Measurements from ENCODE around the gene MARK1. TPM values are rescaled to one million over a fixed set of nuclear protein-coding genes. Genes with fewer than 3 reads are reported as not detected.

MARK1 gene
- 3.0 and 3.1 TPM in 2 replicates for polyA plus RNA-seq (2012; rRNA removed)
- polyA plus RNA-seq (2012; cell fraction: cytosol; rRNA removed) = 3.8 and 3.9 TPM in 2 replicates
- 5.0 and 7.4 TPM in 2 replicates for polyA plus RNA-seq (2012; cell fraction: nucleus; rRNA removed)

DNA sequence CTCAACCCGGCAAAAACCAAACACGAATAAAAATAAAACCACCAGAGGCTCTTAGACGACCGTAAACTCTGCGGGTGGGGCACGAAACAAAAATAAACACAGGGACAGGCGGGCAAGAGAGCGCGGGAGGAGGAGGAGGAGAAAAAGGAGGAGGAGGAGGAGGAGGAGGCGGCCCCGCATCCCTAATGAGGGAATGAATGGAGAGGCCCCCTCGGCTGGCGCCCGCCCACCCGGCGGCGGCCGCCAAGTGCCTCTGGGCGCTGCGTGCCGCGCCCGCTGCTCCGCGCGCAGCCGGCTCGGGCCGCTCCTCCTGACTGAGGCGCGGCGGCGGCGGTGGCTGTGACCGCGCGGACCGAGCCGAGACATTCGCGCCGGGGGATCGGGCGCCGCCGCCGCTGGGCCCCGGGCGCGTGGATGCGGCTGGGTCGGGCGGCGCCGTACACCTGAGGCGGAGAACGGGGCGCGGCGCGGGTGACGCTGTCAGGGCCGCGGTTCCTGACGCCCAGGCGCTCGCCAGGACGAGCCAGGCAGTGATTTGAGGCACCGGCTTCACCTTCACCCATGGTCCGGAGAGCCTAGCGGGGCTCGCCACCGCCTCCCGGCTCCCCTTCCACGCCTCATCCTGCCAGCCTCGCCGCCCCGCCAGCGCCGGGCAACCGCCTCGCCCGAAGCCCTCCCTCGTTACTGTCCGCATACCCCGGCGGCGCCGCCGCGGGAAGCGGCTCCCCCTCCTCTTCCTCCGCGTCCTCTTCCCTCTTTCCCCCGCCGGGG is at the start of gene MARK1:
Gene MARK1, plus strand, starts transcription at position 229 of the 771 bp plus-strand sequence. CDS start 687 bp downstream, outside the sequence.
- H3K79me2 ChIP-seq (ENCODE audit: insufficient read depth) = peaks cover 12% of the 10 kb centered on the region; the same call in 1 of the 2 replicates
- no peaks in the 10 kb centered on the region for H3F3A ChIP-seq (replicated peaks; ENCODE audit: insufficient read depth)
- peak within 1 kb of the TSS; percentile 83 for H3K9ac ChIP-seq
- TF ChIP-seq, protein P1, sequence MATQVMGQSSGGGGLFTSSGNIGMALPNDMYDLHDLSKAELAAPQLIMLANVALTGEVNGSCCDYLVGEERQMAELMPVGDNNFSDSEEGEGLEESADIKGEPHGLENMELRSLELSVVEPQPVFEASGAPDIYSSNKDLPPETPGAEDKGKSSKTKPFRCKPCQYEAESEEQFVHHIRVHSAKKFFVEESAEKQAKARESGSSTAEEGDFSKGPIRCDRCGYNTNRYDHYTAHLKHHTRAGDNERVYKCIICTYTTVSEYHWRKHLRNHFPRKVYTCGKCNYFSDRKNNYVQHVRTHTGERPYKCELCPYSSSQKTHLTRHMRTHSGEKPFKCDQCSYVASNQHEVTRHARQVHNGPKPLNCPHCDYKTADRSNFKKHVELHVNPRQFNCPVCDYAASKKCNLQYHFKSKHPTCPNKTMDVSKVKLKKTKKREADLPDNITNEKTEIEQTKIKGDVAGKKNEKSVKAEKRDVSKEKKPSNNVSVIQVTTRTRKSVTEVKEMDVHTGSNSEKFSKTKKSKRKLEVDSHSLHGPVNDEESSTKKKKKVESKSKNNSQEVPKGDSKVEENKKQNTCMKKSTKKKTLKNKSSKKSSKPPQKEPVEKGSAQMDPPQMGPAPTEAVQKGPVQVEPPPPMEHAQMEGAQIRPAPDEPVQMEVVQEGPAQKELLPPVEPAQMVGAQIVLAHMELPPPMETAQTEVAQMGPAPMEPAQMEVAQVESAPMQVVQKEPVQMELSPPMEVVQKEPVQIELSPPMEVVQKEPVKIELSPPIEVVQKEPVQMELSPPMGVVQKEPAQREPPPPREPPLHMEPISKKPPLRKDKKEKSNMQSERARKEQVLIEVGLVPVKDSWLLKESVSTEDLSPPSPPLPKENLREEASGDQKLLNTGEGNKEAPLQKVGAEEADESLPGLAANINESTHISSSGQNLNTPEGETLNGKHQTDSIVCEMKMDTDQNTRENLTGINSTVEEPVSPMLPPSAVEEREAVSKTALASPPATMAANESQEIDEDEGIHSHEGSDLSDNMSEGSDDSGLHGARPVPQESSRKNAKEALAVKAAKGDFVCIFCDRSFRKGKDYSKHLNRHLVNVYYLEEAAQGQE (IDR thresholded peaks at IDR 0.05; ENCODE audit: low read depth, low read length) = no peak
- no peak for TF ChIP-seq FOSL2 (IDR thresholded peaks at IDR 0.05; ENCODE audit: borderline replicate concordance, low read depth)
- 0 out of 2 replicates have a peak, but pooled peaks have one; percentile 2 for TF ChIP-seq TCF12 (IDR thresholded peaks at IDR 0.05)
- TF ChIP-seq SMC3 (IDR thresholded peaks at IDR 0.05; ENCODE audit: low read depth, low read length) = no peak
- 0 out of 2 replicates have a peak, but pooled peaks have one; percentile 6 for TF ChIP-seq NRF1 (IDR thresholded peaks at IDR 0.05; ENCODE audit: low read depth, low read length)
- peak; percentile 15; the same call in 1 of the 2 replicates for TF ChIP-seq SIN3A (IDR thresholded peaks at IDR 0.05; ENCODE audit: borderline replicate concordance, low read depth, low read length)
- peaks cover 0 to 11% of the 10 kb centered on the region in 2 experiments; a peak in 2 of 4 replicates for H3K4me1 ChIP-seq (ENCODE audit: control insufficient read depth in 1 of 2, insufficient read depth in 2 of 2, low read depth in 1 of 2, low read length in 1 of 2)
- peak; percentile 88 for DNase-seq
- WGBS (ENCODE audit: low lambda C conversion rate) = under 1% methylated on average over 39 of the region's 96 CpGs
- no peaks in the 10 kb centered on the region for H3K9me2 ChIP-seq
- ChIA-PET POLR2A (no interaction called here), CTCF (interaction anchor here (0.7 to 1.4 kb wide), 3 partner anchors 11 to 248 kb away, joined by 3 to 4 read pairs (median 3); no protein-coding TSS in a partner anchor)
- no peaks in the 10 kb centered on the region for H3K27me3 ChIP-seq (ENCODE audit: insufficient read depth)
- no peaks in the 10 kb centered on the region for H3K36me3 ChIP-seq (replicated peaks in 1 of 2; ENCODE audit: control insufficient read depth in 1 of 2, insufficient read depth in 2 of 2, low read length in 1 of 2)
- H4K20me1 ChIP-seq (ENCODE audit: insufficient read depth) = no peaks in the 10 kb centered on the region
- peak within 1 kb of the TSS; percentile 42 to 87; a peak in 3 of 4 replicates for H3K27ac ChIP-seq (ENCODE audit: low read depth in 2 of 2, low read length in 1 of 2)
- peak within 1 kb of the TSS; percentile 92 to 99 for H3K4me3 ChIP-seq (ENCODE audit: low read depth in 2 of 2, low read length in 1 of 2)
- no peaks in the 10 kb centered on the region for H3K9me3 ChIP-seq
- H2AFZ ChIP-seq (ENCODE audit: low read depth) = peak within 1 kb of the TSS; percentile 99
- peak within 1 kb of the TSS; percentile 94 for H3K4me2 ChIP-seq

DNA sequence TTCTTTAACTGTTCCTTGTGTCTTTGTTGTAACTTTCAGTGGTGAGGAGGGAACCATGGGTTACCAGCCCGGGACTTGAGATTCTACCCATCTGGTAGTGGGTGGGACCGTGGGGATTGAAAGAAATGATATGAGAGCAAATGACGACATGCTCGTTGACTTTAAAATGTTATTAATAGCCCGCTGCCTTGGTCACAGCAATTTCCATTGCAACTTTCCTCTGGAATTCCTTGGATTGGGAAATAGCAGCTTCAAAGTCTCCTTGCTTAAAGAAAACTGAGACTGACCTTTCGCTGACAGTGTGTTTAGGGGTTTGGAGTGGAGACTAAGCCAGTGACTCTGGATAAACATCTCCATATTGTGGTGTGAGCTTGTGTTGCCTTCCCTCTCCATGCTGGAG is 44.2 kb upstream of the MARK1 start:
- Histone ChIP-seq H3K4me3 (ENCODE audit: low read depth in 2 of 2, low read length in 1 of 2) (no peak overlapping the region), H3K9me3 (no peaks in the 10 kb centered on the region), H3K4me2 (no peak overlapping the region), H3K4me1 (ENCODE audit: control insufficient read depth in 1 of 2, insufficient read depth in 2 of 2, low read depth in 1 of 2, low read length in 1 of 2) (0 out of 4 replicates have a peak, but pooled peaks cover 0 to 3% of the 10 kb centered on the region in 2 experiments), H4K20me1 (ENCODE audit: insufficient read depth) (no peaks in the 10 kb centered on the region), H3K79me2 (ENCODE audit: insufficient read depth) (no peaks in the 10 kb centered on the region), H2AFZ (ENCODE audit: low read depth) (no peak overlapping the region), H3K36me3 (replicated peaks in 1 of 2; ENCODE audit: control insufficient read depth in 1 of 2, insufficient read depth in 2 of 2, low read length in 1 of 2) (no peaks in the 10 kb centered on the region), H3K27me3 (ENCODE audit: insufficient read depth) (no peaks in the 10 kb centered on the region), H3K9ac (no peak overlapping the region), H3K9me2 (no peaks in the 10 kb centered on the region), H3F3A (replicated peaks; ENCODE audit: insufficient read depth) (no peaks in the 10 kb centered on the region), H3K27ac (ENCODE audit: low read depth in 2 of 2, low read length in 1 of 2) (no peak overlapping the region)
- ChIA-PET POLR2A (no interaction called here), CTCF (interaction anchor here (1.0 kb wide), 1 partner anchor 29 kb away, joined by 5 read pairs; no protein-coding TSS in a partner anchor)
- no peak for DNase-seq
- 58% methylated on average over 6 of the region's 6 CpGs for WGBS (ENCODE audit: low lambda C conversion rate)
- no peak for TF ChIP-seq EP300 (IDR thresholded peaks at IDR 0.05; ENCODE audit: borderline replicate concordance in 1 of 2, low read depth in 1 of 2, low read length in 1 of 2)
- TF ChIP-seq TEAD4 (IDR thresholded peaks at IDR 0.05; ENCODE audit: borderline replicate concordance, insufficient read depth) = no peak
- no peak for TF ChIP-seq JUND (IDR thresholded peaks at IDR 0.05)
- no peak for TF ChIP-seq RXRA (IDR thresholded peaks at IDR 0.05; ENCODE audit: borderline replicate concordance, low read depth)
- no peak for TF ChIP-seq EZH2phosphoT487 (IDR thresholded peaks at IDR 0.05; ENCODE audit: borderline replicate concordance, low read depth)
- TF ChIP-seq GABPA (IDR thresholded peaks at IDR 0.05; ENCODE audit: low read depth) = no peak
- no peak for TF ChIP-seq MEF2A (IDR thresholded peaks at IDR 0.05; ENCODE audit: borderline replicate concordance, low read depth)
- TF ChIP-seq, protein P1 (IDR thresholded peaks at IDR 0.05; ENCODE audit: low read depth, low read length) = no peak
- TF ChIP-seq, protein P2, sequence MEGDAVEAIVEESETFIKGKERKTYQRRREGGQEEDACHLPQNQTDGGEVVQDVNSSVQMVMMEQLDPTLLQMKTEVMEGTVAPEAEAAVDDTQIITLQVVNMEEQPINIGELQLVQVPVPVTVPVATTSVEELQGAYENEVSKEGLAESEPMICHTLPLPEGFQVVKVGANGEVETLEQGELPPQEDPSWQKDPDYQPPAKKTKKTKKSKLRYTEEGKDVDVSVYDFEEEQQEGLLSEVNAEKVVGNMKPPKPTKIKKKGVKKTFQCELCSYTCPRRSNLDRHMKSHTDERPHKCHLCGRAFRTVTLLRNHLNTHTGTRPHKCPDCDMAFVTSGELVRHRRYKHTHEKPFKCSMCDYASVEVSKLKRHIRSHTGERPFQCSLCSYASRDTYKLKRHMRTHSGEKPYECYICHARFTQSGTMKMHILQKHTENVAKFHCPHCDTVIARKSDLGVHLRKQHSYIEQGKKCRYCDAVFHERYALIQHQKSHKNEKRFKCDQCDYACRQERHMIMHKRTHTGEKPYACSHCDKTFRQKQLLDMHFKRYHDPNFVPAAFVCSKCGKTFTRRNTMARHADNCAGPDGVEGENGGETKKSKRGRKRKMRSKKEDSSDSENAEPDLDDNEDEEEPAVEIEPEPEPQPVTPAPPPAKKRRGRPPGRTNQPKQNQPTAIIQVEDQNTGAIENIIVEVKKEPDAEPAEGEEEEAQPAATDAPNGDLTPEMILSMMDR (IDR thresholded peaks at IDR 0.05) = no peak
- TF ChIP-seq RAD21 (IDR thresholded peaks at IDR 0.05; ENCODE audit: low read length) = no peak
- no peak for TF ChIP-seq MXI1 (IDR thresholded peaks at IDR 0.05; ENCODE audit: low read depth, low read length)

Data from SK-N-SH (cell line).